ENCODE data around the gene FAM107A.

GRCh38 chr3:58521336-58521670 lies 55.9 kb downstream of the FAM107A start:
- TF ChIP-seq CTCF (IDR thresholded peaks at IDR 0.05) (no peak), EP300 (IDR thresholded peaks at IDR 0.05) (no peak), POLR2AphosphoS5 (IDR thresholded peaks at IDR 0.05) (no peak), POLR2A (IDR thresholded peaks at IDR 0.05) (no peak)

Measured in stomach (tissue), 4 donors.